Prostate gland (tissue), 2 donors: Measurements from ENCODE around the gene TIGD3. TPM values are rescaled to one million over a fixed set of nuclear protein-coding genes. Genes with fewer than 3 reads are reported as not detected.

Experiments
- DNase-seq: peaks from one replicate; pipeline ENCODE4 v3.0.0-alpha.2; 2019; ENCODE audit warnings: low spot score
- H3K27ac ChIP-seq, 2 donors: fragments of 200-600 bp; sonication (generic); 2 replicates each; pipeline ENCODE4 v1.5.1; 2017 to 2019
- H3K27me3 ChIP-seq: fragments of 200-600 bp; sonication (generic); replicated peaks from 2 replicates; pipeline ENCODE4 v1.5.1; 2019; ENCODE audit not compliant: insufficient read depth
- H3K36me3 ChIP-seq, 2 donors: fragments of 200-600 bp; sonication (generic); 1 replicate in 1 of 2; 2 replicates in 1 of 2; pipeline versions ENCODE4 v1.5.1 to v1.8.1; 2017 to 2019
- H3K4me1 ChIP-seq: fragments of 200-600 bp; sonication (generic); replicated peaks from 2 replicates; pipeline ENCODE4 v1.5.1; 2019
- H3K4me3 ChIP-seq, 2 donors: fragments of 200-600 bp; sonication (generic); 2 replicates each; pipeline ENCODE4 v1.5.1; 2017 to 2019
- H3K9me3 ChIP-seq: fragments of 200-600 bp; sonication (generic); 2 replicates; pipeline ENCODE4 v1.5.1; 2017
- POLR2A ChIP-seq: fragments of 450-650 bp; IDR thresholded peaks from one replicate; pipeline ENCODE4 v1.6.1; 2016; ENCODE audit warnings: antibody characterized with exemption, mild to moderate bottlenecking
- POLR2AphosphoS5 ChIP-seq: sonication (generic); formaldehyde crosslinking; IDR thresholded peaks from one replicate; pipeline ENCODE4 v1.6.1; 2017; ENCODE audit warnings: antibody characterized with exemption
- WGBS: methylation state at CpG from one replicate; pipeline ENCODE4 v1.1.5; 2018; 5-methylcytosine and 5-hydroxymethylcytosine counted together
- intact Hi-C: fragments of 100-400 bp; cut with DNase I; formaldehyde crosslinking; loops from one replicate; pipeline ENCODE4 v1.14.2; 2022
- total RNA-seq, 2 donors: library from RNA; depleted of rRNA; stranded (reverse); fragments of >200 nt; gene quantifications; one replicate each; pipeline ENCODE4 v1.1.0, GENCODE V29; 2016
- TF ChIP-seq, protein P1 (sequence below), 4 experiments: fragments of 200-600 bp in 2 of 4; fragments of 450-650 bp in 2 of 4; sonication (generic) in 2 of 4; IDR thresholded peaks; 1 replicate in 3 of 4; 2 replicates in 1 of 4; pipeline ENCODE4 v1.5.1; 2016 to 2019; ENCODE audit warnings: antibody characterized with exemption in 4 of 4, mild to moderate bottlenecking in 2 of 4, moderate library complexity in 2 of 4

The TIGD3 gene
- total RNA-seq, 2 donors from 2014 or later: 0.27 to 4.7 TPM

DNA sequence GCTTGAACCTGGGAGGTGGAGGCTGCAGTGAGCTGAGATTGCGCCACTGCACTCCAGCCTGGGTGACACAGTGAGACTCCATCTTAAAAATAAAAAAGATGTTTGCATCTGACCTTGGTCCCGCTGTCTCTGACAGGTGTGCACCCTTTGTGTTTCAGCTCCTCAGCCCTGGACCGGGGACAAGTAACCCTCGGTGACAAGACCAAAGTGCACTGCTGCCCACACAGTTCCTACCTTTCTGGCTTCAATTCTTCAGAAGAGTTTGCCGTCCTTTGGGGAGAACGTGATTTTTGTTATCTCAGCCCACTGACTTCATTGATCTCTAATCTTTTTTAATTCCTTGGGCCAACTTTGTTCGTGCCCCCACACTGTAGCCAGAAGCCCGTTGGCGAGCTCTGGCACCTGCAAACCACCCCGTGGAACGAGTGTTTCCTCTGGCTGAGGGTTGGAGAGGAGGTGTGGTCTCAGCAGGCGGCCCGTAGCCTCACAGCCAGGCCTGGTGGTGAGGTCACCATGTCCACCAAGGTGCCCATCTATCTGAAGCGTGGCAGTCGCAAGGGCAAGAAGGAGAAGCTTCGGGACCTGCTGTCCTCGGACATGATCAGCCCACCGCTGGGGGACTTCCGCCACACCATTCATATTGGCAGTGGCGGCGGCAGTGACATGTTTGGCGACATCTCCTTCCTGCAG lies 34.0 kb upstream of the TIGD3 start:
- intact Hi-C loops: no loop called here
- no peaks in the 10 kb centered on the region for H3K9me3 ChIP-seq
- no peaks in the 10 kb centered on the region for H3K4me1 ChIP-seq
- no peaks in the 10 kb centered on the region for H3K36me3 ChIP-seq
- TF ChIP-seq POLR2A (no peak), POLR2AphosphoS5 (no peak)
- TF ChIP-seq, protein P1, sequence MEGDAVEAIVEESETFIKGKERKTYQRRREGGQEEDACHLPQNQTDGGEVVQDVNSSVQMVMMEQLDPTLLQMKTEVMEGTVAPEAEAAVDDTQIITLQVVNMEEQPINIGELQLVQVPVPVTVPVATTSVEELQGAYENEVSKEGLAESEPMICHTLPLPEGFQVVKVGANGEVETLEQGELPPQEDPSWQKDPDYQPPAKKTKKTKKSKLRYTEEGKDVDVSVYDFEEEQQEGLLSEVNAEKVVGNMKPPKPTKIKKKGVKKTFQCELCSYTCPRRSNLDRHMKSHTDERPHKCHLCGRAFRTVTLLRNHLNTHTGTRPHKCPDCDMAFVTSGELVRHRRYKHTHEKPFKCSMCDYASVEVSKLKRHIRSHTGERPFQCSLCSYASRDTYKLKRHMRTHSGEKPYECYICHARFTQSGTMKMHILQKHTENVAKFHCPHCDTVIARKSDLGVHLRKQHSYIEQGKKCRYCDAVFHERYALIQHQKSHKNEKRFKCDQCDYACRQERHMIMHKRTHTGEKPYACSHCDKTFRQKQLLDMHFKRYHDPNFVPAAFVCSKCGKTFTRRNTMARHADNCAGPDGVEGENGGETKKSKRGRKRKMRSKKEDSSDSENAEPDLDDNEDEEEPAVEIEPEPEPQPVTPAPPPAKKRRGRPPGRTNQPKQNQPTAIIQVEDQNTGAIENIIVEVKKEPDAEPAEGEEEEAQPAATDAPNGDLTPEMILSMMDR (IDR thresholded peaks at IDR 0.05): no peak
- H3K4me3 ChIP-seq: no peak overlapping the region
- DNase-seq: no peak
- H3K27ac ChIP-seq: no peak overlapping the region
- WGBS: 74% methylated on average over 18 of the region's 22 CpGs
- no peaks in the 10 kb centered on the region for H3K27me3 ChIP-seq

GRCh38 chr11:65321076-65321475 lies 33.5 kb upstream of the TIGD3 start:
- DNase-seq: no peak
- 81% methylated on average over 15 of the region's 15 CpGs for WGBS
- TF ChIP-seq, protein P1 (IDR thresholded peaks at IDR 0.05): no peak
- TF ChIP-seq POLR2AphosphoS5: no peak
- no peak for TF ChIP-seq POLR2A
- Histone ChIP-seq H3K27ac (no peak overlapping the region), H3K4me3 (no peak overlapping the region), H3K36me3 (no peaks in the 10 kb centered on the region), H3K4me1 (no peaks in the 10 kb centered on the region), H3K27me3 (no peaks in the 10 kb centered on the region), H3K9me3 (no peaks in the 10 kb centered on the region)
- intact Hi-C loops: no loop called here

DNA sequence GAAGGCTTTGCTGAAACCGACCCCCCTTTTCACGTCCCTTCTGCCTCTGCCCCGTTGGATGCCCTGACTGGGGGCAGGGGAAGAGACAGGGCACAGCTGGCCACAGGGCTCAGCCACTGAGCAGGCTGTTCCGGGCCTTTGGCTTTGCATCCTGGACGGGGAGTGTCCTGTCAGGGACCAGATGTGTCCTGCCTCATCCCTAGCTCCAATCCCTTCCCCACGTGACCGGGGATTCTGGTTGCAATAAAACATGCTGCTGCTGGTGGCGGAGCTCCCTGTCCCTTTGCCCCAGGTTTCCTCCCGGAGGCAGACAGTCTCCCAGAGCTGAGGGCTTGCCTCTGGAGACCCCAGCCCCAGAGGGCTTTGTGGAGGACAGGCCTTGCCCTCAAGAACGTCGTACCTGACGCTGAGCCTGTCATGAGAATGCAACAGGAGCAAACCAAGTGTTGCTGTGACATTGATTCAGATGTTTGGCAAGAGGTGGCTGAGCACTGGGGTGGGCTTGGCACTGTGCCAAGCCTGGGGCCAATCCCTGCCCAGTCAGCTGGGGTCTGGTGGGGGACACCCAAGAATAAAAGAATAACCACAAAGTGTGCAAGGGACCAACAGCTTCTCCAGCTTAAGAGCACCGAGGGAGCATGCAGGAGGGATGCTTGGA lies 32.6 kb upstream of the TIGD3 start:
- H3K27me3 ChIP-seq: no peaks in the 10 kb centered on the region
- H3K4me1 ChIP-seq: no peaks in the 10 kb centered on the region
- intact Hi-C loops: no loop called here
- H3K4me3 ChIP-seq: no peak overlapping the region
- TF ChIP-seq POLR2A (no peak), POLR2AphosphoS5 (peak; percentile 49)
- TF ChIP-seq, protein P1 (IDR thresholded peaks at IDR 0.05): no peak
- H3K9me3 ChIP-seq: no peaks in the 10 kb centered on the region
- peak; percentile 61 for DNase-seq
- H3K36me3 ChIP-seq: no peaks in the 10 kb centered on the region
- no peak overlapping the region for H3K27ac ChIP-seq
- WGBS: 33% methylated on average over 10 of the region's 13 CpGs

GRCh38 chr11:65323813-65324212 lies 30.7 kb upstream of the TIGD3 start:
- Histone ChIP-seq H3K27me3 (no peaks in the 10 kb centered on the region), H3K27ac (no peak overlapping the region), H3K36me3 (no peaks in the 10 kb centered on the region), H3K4me3 (no peak overlapping the region), H3K4me1 (no peaks in the 10 kb centered on the region), H3K9me3 (no peaks in the 10 kb centered on the region)
- TF ChIP-seq POLR2AphosphoS5 (no peak), POLR2A (no peak)
- TF ChIP-seq, protein P1 (IDR thresholded peaks at IDR 0.05): no peak
- WGBS: 76% methylated on average over 12 of the region's 12 CpGs
- no peak for DNase-seq
- intact Hi-C loops: no loop called here

DNA sequence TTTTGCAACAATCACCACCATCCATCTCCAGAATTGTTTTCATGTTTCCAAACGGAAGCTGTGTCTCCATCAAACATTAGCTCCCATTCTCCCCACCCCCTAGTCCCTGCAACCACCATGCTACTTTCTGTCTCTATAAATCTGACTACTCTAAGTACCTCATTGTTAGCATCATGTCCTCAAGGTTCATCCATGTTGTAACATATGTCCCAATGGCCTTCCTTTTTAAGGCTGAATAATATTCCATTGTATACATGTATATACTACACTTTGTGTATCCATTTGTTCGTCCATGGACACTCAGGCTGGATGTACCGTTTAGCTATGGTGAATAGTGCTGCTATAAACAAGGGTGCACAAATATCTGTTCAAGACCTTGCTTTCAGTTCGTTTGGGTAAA lies 29.1 kb upstream of the TIGD3 start:
- H3K27ac ChIP-seq: no peak overlapping the region
- no peaks in the 10 kb centered on the region for H3K4me1 ChIP-seq
- no peaks in the 10 kb centered on the region for H3K9me3 ChIP-seq
- H3K27me3 ChIP-seq: no peaks in the 10 kb centered on the region
- DNase-seq: no peak
- no peaks in the 10 kb centered on the region for H3K36me3 ChIP-seq
- TF ChIP-seq POLR2A (no peak), POLR2AphosphoS5 (no peak)
- TF ChIP-seq, protein P1 (IDR thresholded peaks at IDR 0.05): no peak
- WGBS: 91% methylated on average over 4 of the region's 4 CpGs
- intact Hi-C loops: no loop called here
- no peak overlapping the region for H3K4me3 ChIP-seq
